GM12872 (cell line): Measurements from ENCODE around the gene IFITM10.

Experiments used
- TF ChIP-seq, protein P1 (sequence below): IDR thresholded peaks from 3 replicates; pipeline ENCODE4 v1.5.1; 2011; ENCODE audit warnings: low read depth, mild to moderate bottlenecking, low read length, moderate library complexity; ENCODE audit not compliant: insufficient read depth

IFITM10 gene

DNA sequence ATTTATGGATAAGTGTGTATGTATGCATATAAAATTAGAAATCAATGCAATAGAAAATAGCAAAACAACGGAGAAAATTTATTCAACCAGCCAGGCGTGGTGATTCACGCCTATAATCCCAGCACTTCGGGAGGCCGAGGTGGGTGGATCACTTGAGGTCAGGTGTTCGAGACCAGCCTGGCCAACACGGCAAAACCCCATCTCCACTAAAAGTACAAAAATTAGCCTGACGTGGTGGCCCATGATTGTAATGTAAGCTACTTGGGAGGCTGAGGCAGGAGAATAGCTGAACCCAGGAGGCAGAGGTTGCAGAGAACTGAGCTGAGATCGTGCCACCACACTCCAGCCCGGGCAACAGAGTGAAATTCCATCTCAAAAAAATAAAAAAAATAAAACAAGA is 47.9 kb downstream of the IFITM10 start:
- TF ChIP-seq, protein P1, sequence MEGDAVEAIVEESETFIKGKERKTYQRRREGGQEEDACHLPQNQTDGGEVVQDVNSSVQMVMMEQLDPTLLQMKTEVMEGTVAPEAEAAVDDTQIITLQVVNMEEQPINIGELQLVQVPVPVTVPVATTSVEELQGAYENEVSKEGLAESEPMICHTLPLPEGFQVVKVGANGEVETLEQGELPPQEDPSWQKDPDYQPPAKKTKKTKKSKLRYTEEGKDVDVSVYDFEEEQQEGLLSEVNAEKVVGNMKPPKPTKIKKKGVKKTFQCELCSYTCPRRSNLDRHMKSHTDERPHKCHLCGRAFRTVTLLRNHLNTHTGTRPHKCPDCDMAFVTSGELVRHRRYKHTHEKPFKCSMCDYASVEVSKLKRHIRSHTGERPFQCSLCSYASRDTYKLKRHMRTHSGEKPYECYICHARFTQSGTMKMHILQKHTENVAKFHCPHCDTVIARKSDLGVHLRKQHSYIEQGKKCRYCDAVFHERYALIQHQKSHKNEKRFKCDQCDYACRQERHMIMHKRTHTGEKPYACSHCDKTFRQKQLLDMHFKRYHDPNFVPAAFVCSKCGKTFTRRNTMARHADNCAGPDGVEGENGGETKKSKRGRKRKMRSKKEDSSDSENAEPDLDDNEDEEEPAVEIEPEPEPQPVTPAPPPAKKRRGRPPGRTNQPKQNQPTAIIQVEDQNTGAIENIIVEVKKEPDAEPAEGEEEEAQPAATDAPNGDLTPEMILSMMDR: no peak

DNA sequence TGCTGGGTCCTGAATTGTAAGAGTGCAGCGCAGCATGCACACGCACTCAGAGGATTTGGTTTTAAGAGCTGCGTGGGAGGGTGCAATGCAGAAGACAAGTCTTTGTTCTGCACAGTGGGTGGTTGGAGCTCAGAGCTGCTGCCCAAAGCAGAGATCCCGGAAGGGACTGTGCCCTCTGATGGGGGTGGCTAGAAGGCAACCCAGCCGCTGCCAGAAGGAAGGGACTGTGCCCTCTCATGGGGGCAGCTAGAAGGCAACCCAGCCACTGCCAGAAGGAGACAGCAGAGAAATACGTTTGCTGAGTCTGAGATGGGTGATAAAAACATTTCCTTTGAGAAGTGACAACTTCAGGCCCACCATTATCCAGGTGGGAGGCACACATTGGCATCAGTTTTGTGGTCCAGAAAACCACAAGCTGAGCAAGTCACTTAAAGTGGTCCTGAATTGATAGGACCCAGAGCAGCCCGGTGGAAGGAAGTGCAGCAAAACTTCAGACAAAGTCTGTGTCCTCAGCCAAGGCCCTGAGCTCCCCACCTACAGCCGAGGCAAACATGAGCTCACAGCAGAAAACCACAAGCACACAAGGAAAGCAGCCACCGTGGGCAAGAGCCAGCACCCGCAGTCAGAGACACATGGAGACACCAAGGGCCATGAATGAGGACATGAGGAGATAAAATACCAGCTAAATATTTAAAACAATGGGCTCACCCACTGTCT is 49.1 kb downstream of the IFITM10 start:
- TF ChIP-seq, protein P1: no peak

GRCh38 chr11:1699771-1700170 is 50.6 kb downstream of the IFITM10 start:
- TF ChIP-seq, protein P1: no peak

DNA sequence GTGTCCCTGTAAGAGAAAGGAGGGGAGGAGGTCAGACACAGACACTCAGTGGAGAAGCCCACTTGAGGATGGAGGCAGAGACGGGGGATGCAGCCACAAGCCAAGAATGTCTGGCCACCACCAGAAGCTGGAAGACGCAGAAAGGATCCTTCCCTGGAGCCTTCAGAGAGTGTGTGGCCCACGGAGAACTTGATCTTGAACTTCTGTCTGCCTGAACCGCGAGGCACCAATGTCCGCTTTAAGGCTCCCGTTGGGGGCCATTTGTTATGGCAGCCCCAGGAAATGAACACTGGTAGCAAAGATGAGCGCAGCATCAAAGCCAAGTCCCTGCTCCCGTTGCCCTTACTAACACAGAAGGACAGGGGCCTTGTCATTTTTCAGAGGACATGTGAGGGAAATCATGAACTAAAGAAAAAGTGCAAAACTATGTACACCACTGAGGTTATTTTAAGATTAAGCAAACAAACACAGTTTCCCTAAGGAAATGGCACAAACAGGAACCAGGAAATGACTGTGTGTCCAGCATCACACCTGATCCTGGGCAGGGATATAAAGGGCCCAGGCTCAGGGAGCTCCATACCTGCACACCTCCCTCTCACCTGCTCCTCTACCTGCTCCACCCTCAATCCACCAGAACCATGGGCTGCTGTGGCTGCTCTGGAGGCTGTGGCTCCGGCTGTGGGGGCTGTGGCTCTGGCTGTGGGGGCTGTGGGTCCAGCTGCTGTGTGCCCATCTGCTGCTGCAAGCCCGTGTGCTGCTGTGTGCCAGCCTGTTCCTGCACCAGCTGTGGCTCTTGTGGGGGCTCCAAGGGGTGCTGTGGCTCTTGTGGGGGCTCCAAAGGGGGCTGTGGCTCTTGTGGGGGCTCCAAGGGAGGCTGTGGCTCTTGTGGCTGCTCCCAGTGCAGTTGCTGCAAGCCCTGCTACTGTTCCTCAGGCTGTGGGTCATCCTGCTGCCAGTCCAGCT is 53.5 kb downstream of the IFITM10 start, which contains the start of gene KRTAP5-6:
Gene KRTAP5-6 (plus strand): TSS at position 588 of the 963 bp plus-strand sequence. CDS start 51 bp downstream, at position 639.
- TF ChIP-seq, protein P1: no peak

DNA sequence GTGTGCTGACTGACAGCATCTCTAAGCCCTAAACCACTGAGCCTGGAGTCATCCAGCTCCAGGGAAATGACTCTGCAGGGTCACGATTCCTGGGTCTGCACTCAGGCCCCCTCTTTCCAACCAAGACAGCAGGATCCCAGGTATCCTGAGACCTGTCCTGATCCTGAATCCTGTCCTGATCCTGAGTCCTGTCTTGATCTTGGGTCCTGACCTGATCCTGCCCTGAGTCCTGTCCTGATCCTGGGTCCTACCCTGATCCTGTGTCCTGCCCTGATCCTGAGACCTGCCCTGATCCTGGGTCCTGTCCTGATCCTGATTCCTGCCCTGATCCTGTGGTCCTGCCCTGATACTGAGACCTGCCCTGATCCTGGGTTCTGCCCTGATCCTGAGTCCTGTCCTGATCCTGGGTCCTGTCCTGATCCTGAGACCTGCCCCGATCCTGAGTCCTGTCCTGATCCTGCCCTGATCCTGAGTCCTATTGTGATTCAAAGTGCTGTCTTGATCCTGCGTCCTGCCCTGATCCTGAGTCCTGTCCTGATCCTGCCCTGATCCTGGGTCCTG is 54.8 kb downstream of the IFITM10 start:
- TF ChIP-seq, protein P1: no peak

DNA sequence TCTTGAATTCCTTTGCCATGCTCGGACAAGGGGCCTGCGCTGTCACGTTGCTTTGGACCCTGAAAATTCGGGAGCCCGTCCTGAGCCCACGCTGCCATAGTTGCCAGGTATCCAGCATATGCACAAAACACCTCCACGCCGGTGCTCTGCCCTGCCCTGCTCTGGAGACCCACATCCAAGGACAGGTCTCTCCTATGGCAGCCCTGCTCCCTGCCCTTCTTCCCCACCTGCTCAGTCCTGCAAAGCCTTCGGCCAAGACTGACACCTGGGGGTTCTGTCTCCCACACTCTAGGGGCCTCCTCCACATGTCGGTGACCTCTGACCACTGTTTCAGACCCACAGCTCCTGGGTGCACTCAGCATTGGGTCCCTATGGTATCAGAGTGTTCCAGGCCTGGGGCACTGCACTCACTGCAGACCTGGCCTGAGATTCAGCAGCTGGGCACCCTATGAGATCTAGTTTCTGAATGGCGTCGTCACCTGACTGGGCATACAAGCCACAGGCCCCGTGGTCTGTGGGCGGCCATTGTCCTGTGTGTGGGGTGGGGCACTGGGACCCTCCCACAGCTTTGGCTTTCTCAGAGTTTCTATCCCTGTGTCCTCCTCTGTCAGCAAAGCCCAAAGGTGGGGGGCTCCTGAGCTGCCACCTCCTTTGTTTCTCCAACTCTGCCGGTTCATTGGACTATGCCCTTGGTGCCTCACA is 55.4 kb downstream of the IFITM10 start:
- TF ChIP-seq, protein P1: no peak
